ENCODE data around the gene JMJD1C.
"Not testable (repeated sequence)": the region's sequence is repeated elsewhere in the genome, so short reads cannot be mapped to it uniquely, and the experiment has no call there.

The JMJD1C gene

DNA sequence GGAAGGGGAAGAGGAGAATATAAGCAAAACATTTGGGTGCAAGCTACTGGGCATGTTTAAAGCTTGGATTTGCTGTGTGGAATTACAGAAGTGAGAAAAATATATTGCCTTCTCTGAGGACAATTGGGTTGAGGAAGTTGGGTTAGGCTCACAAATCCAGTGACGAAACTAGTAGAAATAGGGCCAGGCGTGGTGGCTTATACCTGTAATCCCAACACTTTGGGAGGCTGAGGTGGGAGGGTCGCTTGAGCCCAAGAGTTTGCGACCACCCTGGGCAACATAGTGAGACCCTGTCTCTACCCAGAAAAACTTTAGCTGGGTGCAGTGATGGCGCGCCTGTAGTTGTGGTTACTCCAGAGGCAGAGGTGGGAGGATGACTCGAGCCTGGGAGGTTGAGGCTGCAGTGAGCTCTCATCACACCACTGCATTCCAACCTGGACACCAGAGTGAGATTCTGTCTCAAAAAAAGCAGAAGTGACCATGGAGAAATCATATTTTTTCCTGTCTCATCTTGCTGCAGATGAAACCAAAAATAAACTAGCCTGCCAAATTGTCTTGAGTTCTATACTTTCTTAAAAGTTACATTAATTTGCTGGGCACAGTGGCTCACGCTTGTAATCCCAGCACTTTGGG lies 310.3 kb downstream of the JMJD1C start:
- DNase-seq: no peak

DNA sequence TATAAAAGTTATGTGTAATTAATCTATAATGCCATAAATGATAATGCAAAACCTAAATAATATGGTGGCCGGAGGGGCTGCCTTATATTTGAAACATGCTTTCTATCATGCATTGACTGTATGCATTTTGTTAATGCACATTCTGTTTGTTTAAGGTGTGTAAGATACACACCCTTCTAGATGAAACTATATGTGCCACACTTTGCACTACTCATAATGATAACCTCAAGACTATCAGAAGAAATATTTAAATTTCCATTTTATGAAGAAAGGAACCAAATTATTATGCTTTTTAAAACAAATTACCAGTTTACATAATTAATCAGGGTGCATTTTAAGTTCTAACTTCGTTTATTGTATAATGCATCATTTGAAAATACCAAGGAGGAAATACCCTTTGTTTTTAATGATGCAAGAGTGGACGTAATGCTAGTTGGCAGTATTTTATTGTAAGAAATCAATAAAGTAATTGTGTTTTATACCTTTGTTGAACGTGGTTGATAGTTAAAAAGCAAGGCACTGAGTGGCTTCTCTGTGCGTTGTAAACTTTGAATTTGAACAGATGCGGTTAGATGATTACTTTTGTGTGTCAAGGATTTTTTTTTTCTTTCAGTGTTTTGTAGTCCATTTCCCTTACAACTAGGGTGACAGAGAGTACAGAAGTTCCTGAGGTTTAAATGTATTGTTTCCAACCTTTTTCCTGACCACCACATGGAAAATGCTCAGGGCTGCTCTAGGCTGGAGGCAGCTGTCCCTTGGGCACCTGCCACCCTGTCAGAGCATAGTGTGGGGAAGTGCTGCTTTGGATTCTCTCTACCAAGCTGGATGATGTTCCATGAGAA lies 311.0 kb downstream of the JMJD1C start:
- DNase-seq: no peak

DNA sequence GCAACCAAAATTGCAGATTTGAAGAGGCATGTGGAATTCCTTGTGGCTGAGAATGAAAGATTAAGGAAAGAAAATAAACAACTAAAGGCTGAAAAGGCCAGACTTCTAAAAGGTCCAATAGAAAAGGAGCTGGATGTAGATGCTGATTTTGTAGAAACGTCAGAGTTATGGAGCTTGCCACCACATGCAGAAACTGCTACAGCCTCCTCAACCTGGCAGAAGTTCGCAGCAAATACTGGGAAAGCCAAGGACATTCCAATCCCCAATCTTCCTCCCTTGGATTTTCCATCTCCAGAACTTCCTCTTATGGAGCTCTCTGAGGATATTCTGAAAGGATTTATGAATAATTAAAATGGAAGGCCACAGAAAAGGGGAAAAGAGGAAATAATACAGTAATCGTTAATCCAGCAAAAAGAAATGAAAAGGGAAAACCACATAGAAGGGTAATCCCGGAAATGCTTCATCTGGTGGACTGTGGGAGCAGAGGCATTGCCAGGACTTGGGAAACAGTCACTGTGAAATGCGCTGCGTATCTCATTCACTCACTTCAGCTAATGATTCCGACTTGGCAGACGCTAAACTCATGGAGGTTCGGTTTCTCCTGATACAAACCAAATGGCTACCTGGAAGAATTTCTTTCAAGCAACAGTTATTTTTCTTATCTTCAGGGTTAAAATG lies 311.8 kb downstream of the JMJD1C start:
- DNase-seq: not testable (repeated sequence)

DNA sequence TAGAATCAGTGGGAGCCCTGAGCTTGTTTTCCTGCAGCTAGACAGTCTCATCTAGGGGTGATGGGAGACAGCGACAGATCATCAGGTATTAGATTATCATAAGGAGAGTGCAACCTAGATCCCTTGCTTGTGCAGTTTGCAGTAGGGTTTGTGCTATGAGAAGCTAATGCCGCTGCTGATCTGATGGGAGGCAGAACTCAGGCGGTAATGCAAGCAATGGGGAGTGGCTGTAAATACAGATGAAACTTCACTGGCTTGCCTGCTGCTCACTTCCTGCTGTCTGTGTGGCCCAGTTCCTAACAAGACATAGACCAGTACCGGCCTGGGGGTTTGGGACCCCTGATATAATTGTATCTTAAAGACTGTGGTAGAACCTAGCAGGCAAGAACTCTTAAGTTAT lies 315.0 kb downstream of the JMJD1C start:
- no peak for DNase-seq

DNA sequence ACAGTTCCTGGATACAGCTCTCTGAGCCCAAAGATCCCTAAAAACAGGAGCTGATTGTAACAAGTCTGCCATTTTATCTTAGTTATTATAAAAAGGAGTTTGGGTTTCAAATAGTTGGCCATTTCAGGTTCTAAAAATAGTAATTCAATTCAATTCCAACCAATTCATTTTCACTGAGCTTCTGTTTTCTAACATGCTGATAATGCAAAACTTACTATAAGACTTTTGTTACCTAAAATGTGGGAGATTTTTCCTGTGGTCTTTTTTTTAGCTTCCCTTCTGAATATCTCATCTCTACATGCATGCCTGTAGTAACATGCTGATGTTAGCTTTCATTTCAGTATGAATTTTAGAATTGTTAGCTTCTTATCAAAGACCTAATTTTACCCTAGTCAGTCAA lies 319.3 kb downstream of the JMJD1C start:
- DNase-seq: no peak

DNA sequence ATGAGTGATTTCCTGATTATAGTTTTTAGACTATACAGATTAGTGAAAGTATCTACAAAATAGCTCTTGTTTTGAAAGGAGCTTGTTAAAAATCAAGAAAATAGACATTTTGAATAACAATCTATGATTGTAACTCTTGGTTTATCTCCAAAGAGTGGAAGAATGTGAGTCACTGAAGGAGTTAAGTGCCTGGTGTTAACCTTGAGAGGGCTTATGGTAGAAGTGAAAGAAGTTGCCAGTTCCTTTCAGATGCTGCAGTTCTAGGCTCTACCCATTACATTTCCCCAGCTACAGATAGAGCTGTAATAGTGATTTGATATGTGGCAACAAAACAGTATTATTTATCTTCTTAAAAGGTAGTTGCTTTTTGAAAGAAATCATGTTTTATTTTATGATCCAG lies 320.0 kb downstream of the JMJD1C start:
- DNase-seq: no peak

DNA sequence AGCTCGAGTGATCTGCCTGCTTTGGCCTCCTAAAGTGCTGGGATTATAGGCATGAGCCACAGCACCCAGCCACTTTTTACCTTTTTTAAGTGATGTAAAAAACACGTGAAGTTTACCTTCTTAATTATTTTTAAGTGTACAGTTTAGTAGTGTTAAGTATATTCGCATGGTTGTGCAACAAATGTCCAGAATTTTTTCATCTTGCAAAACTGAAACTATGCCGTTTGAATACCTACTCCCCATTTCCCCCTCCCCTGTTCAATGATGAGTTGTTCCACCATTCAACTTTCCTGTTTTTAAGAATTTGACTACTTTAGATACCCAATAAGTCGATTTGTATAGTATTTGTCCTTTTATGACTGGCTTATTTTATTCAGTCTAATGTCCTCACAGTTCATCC lies 321.8 kb downstream of the JMJD1C start:
- DNase-seq: no peak

DNA sequence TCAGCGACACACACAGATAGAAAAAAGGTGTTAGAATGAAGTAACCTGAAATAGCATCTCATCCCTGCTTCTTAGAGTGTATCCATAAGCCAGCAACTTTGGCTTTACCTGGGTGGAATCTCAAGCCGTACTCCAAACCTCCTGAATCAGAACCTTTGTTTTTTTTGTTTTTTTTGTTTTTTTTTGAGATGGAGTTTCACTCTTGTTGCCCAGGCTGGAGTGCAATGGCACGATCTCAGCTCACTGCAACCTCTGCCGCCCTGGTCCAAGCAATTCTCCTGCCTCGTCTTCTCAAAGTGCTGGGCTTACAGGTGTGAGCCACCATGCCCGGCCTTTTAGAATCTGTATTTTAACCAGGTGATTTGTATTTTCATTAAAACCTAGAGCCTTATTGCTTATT lies 323.6 kb downstream of the JMJD1C start:
- no peak for DNase-seq

DNA sequence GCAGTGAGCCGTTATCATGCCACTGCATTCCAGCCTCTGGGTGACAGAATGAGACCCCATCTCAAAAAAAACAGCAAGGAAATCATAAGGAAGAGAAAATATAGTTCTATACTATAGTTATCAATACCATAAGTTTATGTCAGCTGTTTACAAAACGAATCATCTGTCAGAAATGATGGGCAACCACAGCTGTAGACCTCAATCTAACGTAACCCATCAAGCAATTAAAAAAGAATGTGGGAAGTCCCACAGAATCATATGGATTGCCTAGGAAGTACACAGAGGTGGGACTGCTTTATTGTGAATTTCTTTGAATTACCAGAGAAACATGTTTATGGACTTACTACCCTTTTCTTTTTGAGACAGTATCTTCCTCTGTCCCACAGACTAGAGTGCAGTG lies 325.7 kb downstream of the JMJD1C start:
- DNase-seq: no peak

DNA sequence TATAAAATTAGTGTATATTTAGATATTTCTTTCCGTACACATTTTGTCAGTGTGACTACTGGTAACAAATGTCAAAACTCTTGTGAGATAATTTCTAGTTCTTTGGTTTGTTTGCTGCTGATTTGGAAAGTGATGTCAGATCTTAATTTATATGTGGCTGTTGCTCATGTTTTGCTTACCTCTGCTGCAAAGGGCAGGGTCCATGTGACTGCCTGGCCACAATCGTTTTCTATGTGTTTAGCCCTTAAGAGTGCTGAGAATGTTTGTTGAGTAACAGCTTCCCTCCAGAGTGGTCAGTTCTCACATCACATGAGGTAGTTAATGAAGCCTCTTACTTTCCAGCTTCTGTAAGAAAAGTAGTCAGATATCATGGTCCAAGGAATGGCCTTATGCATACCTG lies 328.5 kb downstream of the JMJD1C start:
- no peak for DNase-seq

DNA sequence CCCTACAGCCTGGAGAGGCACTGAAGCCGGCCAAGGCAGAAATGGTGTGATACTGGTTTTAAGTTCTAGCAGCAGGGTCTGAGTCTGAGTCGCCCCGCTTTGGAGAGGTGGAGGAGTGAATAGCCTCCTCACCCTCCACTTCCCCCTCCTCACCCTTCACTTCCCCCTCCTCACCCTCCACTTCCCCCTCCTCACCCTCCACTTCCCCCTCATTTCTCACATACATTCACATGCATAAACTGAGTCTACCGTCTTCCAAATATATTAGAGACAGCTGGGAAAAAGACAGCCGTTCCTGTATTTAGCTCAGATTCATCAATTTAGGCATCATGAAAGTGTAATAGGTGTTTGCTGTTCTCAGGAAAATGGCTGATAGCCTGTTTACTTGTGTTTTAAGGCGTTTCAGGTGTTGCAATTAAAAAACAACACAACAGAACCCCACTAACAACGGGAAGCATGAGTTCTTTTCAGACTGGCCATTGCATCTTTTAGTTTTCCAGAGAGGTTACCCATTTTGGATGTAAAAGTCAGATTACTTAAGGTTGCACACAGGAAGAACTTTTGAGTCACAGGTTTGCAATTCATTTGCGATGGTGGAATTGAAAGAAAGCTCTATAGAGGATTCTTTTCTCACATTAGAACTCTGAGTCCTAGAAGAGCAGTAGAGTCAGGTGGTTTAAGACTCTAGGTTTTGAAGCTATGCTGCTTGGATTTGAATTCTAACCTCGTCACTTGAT lies 331.8 kb downstream of the JMJD1C start:
- DNase-seq: no peak

DNA sequence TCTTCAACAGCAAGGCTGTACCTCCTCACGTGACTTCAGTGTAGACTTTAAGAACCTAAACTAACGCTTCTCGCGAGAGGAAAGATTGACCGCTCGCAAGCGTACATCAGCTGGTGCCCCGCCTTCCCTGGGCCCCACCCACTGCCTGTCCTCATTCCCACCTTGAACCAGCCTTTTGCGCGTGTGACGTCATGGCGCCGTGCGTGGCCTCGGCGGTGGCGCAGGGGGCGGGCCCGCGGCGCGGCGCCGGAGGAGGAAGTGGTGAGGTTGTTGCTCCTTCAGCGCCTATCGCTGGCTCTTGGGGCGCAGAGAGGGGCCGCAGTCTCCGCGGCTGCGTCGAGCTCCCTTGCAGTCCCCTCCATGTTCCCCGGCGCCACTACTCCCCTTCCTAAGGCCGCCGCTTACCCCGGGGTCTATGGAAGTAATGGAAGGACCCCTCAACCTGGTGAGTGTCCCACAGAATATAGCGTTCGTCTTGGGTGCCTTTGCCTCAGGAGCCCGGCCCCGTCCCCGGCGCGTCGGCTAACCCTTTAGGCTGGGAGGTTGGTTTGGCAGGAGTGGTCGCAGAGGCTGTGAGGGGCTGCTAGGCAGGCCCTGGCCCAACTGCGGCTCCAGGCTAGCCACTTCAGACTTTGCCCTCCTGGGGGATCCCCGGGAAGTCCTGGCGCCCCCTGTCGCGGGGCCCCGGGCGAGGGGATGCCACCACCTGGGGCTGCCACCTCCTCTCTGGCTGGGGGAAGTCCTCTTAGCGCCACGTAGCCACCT lies 332.5 kb downstream of the JMJD1C start, which contains the start of gene NRBF2:
TSS of gene NRBF2 (plus strand) at position 273 of the 765 bp plus-strand sequence. CDS start at position 416, 143 bp downstream.
- DNase-seq: peak; percentile 98

DNA sequence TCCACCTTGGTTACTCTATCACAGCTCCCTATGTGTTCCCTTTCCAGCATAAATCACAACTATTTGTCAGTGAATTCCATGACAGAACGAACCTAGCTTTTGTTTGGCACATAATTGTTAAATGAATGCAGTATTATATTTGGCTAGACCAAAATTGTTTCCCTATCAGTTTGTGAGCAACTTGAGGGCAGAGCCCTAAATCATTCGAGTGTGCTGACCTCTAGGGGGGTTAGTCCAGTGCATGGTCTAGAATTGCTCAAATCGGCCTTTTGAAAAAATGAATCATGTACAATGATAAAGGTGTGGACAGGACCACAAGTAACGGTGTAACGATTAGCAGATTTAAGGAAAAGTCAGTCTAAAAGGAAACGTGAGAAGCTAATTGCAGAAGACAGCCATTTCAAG lies 333.1 kb downstream of the JMJD1C start:
- no peak for DNase-seq

DNA sequence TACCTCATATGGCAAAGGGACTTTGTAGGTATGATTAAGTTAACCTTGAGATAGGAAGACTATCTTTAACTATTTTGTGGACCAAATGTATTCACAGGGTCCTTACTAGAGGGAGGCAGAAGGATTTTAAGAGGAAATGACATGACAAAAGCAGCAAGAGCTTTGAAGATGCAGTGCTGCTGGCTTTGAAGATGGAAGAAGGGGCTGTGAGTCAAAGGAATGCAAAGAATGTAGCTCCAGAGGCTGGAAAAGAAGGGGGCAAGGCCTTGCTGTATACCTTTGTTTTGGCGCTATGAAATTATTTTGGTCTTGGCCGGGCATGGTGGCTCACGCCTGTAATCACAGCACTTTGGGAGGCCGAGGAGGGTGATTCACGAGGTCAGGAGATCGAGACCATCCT lies 335.9 kb downstream of the JMJD1C start:
- DNase-seq: no peak

DNA sequence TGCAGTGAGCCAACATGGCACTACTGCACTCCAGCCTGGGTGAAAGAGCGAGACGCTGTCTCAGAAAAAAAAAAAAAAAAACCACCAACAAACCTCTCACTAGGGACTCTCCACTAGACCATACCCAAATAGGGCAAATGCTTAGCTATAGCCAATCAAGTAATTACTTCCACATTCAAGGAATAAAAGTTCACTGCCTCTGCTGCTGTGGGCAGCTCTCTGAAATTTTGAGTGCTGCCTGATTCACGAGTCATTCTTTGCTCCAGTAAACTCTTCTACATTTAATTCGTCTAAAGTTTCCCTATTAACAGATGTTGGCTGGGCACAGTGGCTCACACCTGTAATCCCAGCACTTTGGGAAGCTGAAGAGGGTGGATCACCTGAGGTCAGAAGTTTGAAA lies 337.3 kb downstream of the JMJD1C start:
- DNase-seq: no peak

DNA sequence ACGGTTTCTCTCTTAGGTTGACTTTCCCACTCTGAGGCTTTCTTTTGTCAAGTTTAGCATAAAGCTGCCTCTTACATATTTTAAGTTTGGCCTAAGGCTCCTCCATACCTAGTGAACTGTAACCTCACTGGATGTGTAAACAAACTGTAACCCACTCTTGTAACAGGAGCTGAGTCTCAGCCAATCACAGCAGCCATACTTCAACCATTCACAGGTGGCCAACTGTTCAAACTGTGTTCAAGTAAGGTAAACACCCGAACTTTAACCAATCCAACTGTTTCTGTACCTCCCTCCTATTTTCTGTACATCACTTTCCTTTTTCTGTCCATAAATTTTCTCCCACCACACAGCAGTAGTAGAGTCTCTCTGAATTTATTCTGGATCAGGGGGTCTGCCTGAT lies 340.3 kb downstream of the JMJD1C start:
- no peak for DNase-seq

DNA sequence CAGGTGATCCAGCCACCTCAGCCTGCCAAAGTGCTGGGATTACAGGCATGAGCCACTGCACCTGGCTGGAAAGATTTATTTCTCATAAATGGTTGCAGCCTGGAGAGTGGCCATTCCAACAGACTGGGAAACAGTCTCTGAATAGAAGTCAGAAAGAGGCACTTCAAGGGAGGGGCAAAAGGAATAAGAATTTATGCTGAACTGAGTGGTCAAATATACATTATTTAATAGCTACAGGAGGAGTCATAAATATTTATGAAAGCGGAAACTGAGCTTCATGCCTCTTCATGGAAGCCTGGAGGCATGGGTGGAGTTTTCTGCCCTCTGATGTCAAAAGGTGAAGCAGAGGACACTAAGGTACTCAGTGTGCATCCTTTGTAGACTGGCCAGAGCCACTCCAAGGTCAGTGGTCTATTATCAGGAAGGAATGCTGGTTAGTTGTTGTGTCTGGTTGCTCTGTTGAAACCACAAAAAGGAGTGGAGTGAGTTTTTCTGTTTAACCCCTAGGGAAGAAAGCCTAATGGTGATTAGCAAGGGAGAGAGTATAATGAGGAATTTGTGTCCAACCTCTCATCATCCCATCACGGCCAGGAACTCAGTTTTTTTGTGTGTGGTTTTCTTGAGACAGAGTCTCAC lies 341.9 kb downstream of the JMJD1C start:
- no peak for DNase-seq

DNA sequence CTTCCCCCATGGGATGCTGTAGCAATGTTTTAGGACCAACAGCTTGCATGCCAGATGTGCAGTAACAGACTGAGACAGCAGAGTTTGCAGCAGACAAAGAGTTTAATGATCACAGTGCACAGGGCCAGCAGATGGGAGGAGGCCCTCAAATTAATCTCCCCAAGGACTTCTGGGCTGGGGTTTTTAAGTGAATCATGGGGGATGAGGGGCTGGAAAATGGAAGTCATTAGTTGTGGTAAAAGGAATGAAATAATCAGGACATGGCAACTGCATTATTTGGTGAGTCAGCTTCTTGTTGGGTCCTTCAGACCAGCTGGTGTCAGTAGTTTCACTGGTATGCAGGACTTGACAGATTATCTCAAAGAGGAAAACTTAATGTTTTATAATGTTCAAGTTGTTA lies 345.2 kb downstream of the JMJD1C start:
- DNase-seq: peak; percentile 61

DNA sequence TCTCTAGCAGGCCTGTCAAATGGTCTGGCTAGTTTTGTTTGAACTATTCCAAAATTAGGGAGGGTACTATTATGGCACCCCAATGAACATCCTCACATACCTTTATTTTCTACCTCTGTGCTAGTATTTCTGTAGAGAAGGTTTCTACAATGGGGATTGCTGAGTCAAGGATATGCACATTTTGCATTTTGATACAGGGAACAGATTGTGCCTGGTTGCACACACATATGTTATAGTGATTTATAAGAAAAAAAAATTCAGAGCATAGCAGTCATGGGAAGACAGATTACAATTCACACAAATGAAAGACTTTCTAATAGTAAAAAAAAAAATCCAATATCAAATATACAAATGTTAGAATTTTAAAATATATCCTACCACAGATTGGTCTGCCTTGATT lies 346.7 kb downstream of the JMJD1C start:
- DNase-seq: no peak

All from T1000 (cell line).